GM10266 (cell line): ENCODE measurements around the gene ATP10A.

Source experiments
- DNase-seq: peaks from one replicate; pipeline ENCODE4 v3.0.0; 2012; ENCODE audit errors: extremely low spot score
- CTCF ChIP-seq: IDR thresholded peaks from 2 replicates; pipeline ENCODE4 v1.5.1; 2012; ENCODE audit warnings: mild to moderate bottlenecking, low read depth; ENCODE audit not compliant: control insufficient read depth, insufficient read depth; ENCODE audit errors: missing control alignments

ATP10A gene

GRCh38 chr15:25903024-25903581 lies 40.0 kb upstream of the ATP10A start:
- TF ChIP-seq CTCF, result no peak
- DNase-seq, result no peak

DNA sequence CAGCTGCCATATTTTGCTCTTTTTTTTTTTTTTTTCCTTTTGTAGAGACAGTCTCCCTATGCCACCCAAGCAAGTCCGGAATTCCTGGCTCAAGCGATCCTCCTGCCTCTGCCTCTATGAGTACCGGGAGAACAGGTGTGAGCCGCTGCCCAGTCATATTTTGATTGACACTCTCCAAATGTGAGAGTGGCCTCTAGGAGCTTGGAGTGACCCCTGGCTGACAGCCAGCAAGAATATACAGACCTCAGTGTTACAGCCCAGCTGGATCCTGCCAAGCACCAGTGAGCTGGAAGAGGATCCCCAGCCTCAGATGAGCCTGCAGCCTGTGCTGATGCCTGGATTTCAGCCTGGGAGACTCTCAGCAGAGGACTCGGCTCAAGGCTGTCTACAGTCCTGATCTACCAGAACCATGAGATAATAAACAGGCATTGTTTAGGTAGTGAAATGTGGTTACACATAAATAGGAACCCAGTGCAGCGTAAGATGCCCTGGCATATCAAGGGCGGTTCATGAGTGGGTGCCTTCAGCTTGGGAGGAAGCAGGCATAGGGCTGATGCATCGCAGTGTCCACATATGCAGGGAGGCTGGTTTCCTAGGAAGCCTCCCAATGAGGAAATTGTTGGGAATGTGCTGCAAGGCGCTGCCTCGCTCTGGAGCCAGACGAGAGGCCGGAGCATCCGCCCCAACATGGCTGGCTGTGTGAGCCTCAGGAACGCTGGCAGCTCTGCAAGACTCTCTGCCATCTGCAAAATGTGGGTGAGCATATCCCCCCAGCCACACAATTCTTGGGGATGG lies 38.9 kb upstream of the ATP10A start:
- no peak for DNase-seq
- TF ChIP-seq CTCF, result no peak

- no peak for TF ChIP-seq CTCF
- no peak for DNase-seq
Measured at GRCh38 chr15:25900901-25901300, 37.8 kb upstream of the ATP10A start.

DNA sequence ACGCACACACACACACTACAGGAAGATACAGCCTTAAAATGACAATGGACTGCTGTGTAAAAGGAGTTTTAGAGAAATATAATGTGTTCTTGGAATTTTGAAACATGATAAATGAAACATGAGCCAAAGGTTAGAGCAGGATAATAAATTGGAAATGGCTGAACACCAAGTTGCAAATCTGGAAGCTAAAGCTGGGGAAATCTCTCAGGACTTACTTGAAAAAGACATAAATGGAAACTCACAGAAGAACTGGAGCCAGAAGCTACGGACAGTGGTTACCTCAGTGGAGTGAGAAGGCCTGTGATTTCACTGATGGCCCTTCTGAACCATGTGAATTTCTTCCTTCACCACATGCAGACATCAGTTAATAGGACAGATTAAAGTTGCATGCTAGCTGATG lies 37.3 kb upstream of the ATP10A start:
- no peak for TF ChIP-seq CTCF

GRCh38 chr15:25899870-25900269 lies 36.7 kb upstream of the ATP10A start:
- no peak for TF ChIP-seq CTCF

More for the DNA sequence above, 37.3 kb upstream of the ATP10A start:
- DNase-seq, result no peak

DNA sequence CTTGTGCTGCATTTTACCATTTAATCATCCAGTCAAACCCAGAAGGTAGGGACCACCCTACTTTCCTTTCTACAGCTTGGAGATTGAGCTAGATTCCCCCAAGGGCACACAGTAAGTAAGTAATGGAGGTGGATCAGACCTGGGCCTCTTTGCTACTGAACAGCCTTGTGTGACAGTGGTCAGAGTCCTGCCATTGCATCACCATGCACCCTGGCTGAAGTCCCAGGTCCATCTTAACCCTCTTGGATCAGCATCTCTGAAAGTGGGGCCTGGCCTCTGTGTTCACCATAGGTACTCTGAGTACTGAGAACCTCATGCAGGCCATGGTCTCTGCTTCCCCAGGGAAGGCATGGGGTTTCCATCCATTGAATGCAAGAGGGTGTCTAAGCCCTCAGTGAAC lies 34.5 kb upstream of the ATP10A start:
- DNase-seq, result no peak
- TF ChIP-seq CTCF, result no peak

More at GRCh38 chr15:25899870-25900269, 36.7 kb upstream of the ATP10A start:
- no peak for DNase-seq

DNA sequence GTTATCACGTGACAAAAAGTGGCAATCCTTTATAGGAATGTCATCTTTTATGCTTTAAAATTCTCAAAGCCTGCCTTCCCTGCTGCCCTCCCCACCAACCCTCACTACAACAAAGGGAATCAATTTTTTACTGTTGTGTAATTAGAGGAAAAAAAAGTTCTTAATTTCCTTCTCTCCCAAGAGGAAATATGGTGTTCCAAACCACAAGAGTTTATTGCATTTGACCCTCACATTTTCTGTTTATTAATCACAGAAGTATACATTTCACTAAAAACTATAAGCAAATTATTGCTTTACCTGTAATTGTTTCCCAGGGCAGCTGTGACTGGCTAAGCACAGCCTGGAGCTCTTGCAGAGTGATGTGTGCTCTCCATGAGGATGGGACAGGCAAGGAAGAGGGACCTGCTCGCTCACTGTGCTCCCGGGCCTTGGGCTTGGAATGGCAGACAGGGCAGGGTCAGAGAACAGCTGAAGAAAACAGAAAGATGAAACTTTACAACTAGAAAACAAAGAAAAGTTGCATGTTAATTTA lies 31.3 kb upstream of the ATP10A start:
- DNase-seq, result no peak
- no peak for TF ChIP-seq CTCF
